HG02943 (cell line): ENCODE results near the gene MCTP2.

Experiments used
- ATAC-seq: cut with Tn5 transposase; IDR thresholded peaks from one replicate; pipeline ENCODE4 v1.9.1; 2021; ENCODE audit warnings: mild to moderate bottlenecking, low read depth, moderate library complexity; ENCODE audit not compliant: unreplicated experiment

MCTP2 gene

GRCh38 chr15:94259121-94259751 lies 27.9 kb downstream of the MCTP2 start:
- ATAC-seq = no peak

DNA sequence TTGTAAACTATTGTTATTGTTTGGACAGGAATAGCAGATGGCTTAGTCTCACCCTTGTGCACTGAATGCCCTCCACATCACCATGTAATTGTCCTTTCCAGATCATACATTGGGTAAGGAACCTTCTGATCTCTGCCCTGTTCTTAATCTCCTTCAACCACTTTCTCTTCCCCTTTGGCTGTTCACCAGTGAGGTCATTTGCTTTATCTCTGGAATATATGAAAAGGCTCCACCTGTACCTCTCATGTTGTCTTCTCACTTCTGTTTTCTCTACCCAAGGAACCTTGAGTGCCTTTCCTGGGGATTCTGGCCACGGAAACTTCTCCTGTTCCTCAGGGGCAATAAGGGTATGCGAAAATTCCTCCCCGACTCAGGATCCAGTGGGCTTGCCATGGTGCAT lies 28.5 kb downstream of the MCTP2 start:
- no peak for ATAC-seq

DNA sequence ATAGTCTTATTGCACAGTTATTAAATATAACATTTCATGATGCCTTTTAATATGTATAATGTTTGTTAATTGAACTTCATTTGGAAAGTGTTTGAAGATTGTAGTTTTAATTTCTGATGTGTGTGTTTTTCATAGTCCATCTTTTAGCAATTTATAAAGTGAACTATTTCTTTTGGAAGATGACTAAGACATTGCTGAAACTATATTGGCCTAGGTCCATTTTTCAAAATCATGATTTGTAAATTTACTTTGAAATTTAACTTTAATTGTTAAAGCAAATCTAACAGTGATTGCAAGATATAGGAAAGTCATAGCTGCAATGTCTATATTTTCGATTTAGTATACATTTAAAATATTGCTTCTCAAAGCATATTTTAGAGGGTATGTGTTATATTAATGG lies 30.8 kb downstream of the MCTP2 start:
- ATAC-seq = no peak

DNA sequence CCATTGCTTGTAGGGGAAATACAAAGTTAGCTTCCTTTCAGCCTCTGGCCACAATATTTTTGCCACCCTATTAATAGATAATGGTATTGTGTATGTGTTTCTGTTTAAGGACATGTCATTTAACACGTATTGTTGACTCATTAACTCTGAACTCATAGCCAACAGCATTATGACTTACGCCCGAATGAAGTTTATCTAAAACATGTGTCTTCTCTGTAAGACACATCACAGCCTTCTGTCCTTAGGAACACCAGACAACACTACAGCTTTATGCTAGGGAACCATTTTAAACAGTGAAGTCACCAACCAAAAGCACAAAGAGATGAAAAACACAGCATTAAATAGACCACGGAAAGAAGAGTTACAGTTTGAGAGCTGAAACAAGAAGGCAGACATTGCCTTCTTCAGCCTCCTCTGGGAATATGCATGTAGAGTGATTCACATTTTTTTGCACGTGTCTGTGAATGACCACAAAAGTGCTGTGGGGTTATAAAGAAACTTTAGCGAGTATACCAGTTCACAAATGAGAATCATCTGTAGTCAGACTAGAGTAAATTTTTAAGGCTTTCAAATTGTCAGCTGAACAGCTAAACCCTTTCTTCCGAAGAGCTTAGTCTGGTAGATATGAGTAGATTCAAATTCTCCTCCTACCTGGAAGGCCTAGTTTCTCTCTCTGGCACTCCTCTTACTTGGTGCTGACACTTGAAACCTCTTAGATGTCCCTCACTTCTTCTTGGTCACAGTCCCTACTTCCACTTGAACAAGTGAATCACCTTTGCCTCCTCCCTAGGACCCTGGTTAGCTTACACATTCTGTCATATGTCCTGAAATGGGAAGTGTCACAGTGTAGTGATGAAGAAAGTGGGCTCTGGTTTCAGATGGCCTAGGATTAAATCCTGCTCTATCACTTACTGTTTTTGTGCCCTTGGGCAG lies 32.2 kb downstream of the MCTP2 start:
- peak; percentile 64 for ATAC-seq

DNA sequence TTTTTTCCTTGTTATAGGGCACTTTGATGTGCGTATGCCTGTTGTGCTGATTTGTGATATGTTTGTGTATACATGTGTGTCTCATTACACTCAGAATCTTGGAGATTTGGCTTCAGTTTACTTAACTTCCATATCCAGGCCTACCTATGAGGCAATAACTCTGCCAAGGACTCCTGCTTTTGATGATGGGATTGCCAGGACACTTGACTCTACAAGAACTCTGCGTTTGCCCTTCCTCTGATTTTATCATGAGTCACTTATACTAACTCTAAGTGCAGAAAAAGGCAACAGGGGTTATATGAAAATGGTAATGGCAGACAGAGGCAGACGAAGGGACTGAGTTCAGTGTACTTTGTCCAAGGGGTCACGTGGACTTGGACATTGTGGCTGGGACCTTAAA lies 33.6 kb downstream of the MCTP2 start:
- ATAC-seq = no peak

DNA sequence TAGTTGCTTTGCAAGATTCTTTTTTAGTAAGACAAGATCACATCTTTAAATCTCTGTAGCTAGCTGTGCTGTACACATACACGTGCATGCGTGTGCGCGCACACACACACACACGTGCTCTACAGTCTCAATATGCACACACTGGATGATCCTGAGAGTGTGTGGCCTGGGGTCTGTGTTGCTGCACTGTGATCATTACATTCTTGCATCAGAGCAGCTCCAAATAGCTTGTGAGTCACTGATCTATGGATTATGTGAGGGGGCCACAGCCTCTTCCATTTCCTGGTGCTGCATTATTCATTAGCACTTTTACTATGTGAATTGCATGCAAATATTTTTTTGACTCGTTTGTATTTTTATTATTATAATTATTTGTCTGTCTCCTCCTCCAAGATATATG lies 34.6 kb downstream of the MCTP2 start:
- ATAC-seq = no peak

DNA sequence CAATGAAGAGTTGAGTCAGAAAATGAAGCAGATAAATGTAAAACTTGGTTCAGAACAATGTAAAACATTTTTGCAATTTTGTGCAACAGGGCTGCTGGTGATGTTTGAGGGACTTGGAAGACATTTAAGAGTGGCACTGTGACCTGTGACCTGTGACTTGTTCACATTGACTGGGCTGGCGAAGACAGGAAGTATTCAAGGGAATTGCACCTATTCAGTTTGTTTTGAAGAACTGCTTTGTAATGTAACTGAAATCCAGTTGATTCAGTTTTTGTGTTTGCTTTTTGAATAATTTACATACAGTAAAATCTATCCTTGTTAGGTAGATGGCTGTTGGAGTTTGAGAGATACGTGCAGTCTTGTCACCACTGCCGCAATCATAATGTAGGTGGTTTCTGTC lies 35.4 kb downstream of the MCTP2 start:
- ATAC-seq = no peak

GRCh38 chr15:94269954-94270353 lies 38.6 kb downstream of the MCTP2 start:
- ATAC-seq = no peak

DNA sequence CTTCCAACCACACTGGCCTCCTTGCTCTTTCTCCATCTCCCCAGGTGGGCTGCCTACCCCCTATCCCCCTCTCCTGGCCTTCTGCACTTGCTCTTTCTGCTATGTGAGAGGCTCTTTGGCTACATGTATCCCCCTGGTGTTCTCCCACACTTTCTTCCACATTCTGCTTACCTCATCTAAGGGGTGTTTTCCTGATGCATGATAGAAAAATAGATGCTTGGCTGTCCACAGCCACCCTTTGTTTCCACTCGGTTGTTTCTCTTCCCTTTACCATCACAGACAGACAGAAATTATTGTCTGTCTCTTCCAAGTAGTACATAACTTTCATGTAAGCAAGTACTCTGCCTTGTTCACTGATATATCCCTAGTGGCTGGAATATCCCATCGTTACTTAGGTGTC lies 39.2 kb downstream of the MCTP2 start:
- no peak for ATAC-seq

GRCh38 chr15:94272251-94272898 lies 41.0 kb downstream of the MCTP2 start:
- peak; percentile 77 for ATAC-seq

DNA sequence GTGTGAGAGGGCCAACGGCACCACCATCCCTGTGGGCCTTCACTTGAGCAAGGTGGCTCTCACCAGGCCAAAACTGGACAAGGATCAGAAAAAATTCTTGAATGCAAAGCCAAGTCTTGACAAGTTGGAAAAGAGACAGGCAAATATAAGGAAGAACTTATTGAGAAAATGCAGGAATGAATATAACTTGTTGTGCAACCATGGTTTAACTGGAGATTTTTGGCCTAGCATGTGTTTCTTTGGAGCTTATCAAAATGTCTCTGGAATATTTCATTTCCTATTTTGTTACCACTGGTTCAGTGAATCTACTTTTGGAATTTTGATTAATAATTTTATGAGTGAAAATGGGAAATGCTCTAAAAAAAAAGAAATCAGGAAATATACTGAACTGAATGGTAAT lies 42.5 kb downstream of the MCTP2 start:
- no peak for ATAC-seq

- ATAC-seq = no peak
Observed at GRCh38 chr15:94274745-94275144, 43.4 kb downstream of the MCTP2 start.

- no peak for ATAC-seq
Observed at GRCh38 chr15:94277485-94277884, 46.1 kb downstream of the MCTP2 start.

- no peak for ATAC-seq
Observed at GRCh38 chr15:94279736-94280135, 48.4 kb downstream of the MCTP2 start.

- no peak for ATAC-seq
Observed at GRCh38 chr15:94280301-94280700, 48.9 kb downstream of the MCTP2 start.

GRCh38 chr15:94282269-94283250 lies 51.2 kb downstream of the MCTP2 start:
- ATAC-seq = no peak

DNA sequence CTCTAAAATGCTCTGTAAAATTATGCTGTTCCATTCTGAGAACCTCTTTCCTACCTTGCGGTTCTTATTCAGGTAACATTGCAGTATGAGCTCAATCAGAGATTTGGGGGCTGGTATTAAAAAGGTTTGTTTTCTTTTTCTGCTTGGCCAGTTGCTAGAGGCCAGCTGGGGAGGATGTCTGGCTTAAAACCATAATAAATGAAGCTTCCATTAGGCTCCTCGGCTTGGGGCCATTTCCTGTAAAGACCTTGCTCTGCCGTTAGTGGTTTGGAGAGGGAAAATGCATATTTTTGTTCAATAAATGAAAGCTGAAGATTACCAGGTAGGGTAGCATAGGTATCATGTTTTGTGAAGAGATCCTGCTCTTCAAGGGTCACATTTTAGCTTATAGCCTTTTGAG lies 55.2 kb downstream of the MCTP2 start:
- ATAC-seq = no peak

DNA sequence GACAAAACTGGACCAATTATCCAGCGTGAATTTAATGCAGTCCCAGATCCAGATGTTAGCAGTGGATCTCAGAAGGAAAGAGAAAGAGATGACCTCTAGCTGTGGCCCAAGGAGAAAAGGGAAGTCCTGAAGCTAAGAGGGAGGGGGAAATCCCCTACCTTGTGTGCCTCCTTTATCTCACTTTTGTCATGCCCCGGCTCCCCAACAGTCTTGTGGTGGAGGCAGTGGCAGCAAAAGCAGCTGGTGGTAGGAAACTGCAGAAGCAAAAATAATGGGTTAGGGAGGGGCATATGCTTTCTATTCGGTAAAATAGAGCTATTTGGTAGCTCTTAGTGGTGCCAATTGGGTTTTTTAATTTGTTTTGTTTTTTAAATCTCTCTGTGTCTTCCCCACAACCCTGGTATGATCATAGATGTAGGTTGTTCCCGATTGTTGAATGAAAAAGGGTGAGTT lies 56.5 kb downstream of the MCTP2 start:
- peak; percentile 97 for ATAC-seq

- ATAC-seq = no peak
Observed at GRCh38 chr15:94290730-94291129, 59.4 kb downstream of the MCTP2 start.
